Measurements from ENCODE around the gene PIGQ. TPM values are rescaled to one million over a fixed set of nuclear protein-coding genes. Genes with fewer than 3 reads are reported as not detected.

PIGQ gene
- total RNA-seq, 1 experiment from 2014 or later: 72.5 TPM

GRCh38 chr16:574021-574760, 4.4 kb downstream of the PIGQ start:
- peaks cover 5% of the 10 kb centered on the region; the same call in 1 of the 2 replicates for H4K20me1 ChIP-seq (ENCODE audit: insufficient read depth)
- H3K9me3 ChIP-seq (ENCODE audit: insufficient read depth, low read depth): no peaks in the 10 kb centered on the region
- H2AFZ ChIP-seq: no peak overlapping the region
- BruUV-seq (replicated peaks): no TSS peak
- H3K9me2 ChIP-seq (ENCODE audit: insufficient read depth): no peaks in the 10 kb centered on the region
- H3K27ac ChIP-seq: no peak overlapping the region
- H3K27me3 ChIP-seq (ENCODE audit: insufficient read depth, low read depth): no peaks in the 10 kb centered on the region
- no peak overlapping the region for H3K4me3 ChIP-seq
- no peak for TF ChIP-seq CTCF (conservative IDR thresholded peaks at IDR 0.05)
- no peak for TF ChIP-seq EZH2 (IDR thresholded peaks at IDR 0.05; ENCODE audit: low read depth)
- no peak for DNase-seq
- H3K4me1 ChIP-seq (replicated peaks; ENCODE audit: insufficient read depth): peaks cover 3% of the 10 kb centered on the region
- ChIA-PET CTCF (no interaction called here), POLR2A (ENCODE audit: unreplicated experiment) (no interaction called here)
- no peaks in the 10 kb centered on the region; the same call in 1 of the 2 replicates for H3F3A ChIP-seq (ENCODE audit: insufficient read depth, low read depth)
- peaks cover 17% of the 10 kb centered on the region for H3K79me2 ChIP-seq (ENCODE audit: low read depth)
- no peak overlapping the region for H3K4me2 ChIP-seq
- no peaks in the 10 kb centered on the region for H3K36me3 ChIP-seq (ENCODE audit: low read depth)
- intact Hi-C loops (cut with micrococcal nuclease; ENCODE audit: unreplicated experiment): no loop called here

GRCh38 chr16:575354-576196, 5.8 kb downstream of the PIGQ start:
- H3K27me3 ChIP-seq (ENCODE audit: insufficient read depth, low read depth): no peaks in the 10 kb centered on the region
- H3K79me2 ChIP-seq (ENCODE audit: low read depth): peaks cover 11% of the 10 kb centered on the region
- H3K9me3 ChIP-seq (ENCODE audit: insufficient read depth, low read depth): no peaks in the 10 kb centered on the region
- H3F3A ChIP-seq (ENCODE audit: insufficient read depth, low read depth): no peaks in the 10 kb centered on the region; the same call in 1 of the 2 replicates
- H2AFZ ChIP-seq: no peak overlapping the region
- H3K4me2 ChIP-seq: no peak overlapping the region
- no peak overlapping the region for H3K27ac ChIP-seq
- peaks cover 5% of the 10 kb centered on the region; the same call in 1 of the 2 replicates for H4K20me1 ChIP-seq (ENCODE audit: insufficient read depth)
- no peak for TF ChIP-seq EZH2 (IDR thresholded peaks at IDR 0.05; ENCODE audit: low read depth)
- TF ChIP-seq CTCF (conservative IDR thresholded peaks at IDR 0.05): no peak
- intact Hi-C loops (cut with micrococcal nuclease; ENCODE audit: unreplicated experiment): no loop called here
- H3K9me2 ChIP-seq (ENCODE audit: insufficient read depth): no peaks in the 10 kb centered on the region
- H3K4me3 ChIP-seq: no peak overlapping the region
- no peaks in the 10 kb centered on the region for H3K4me1 ChIP-seq (replicated peaks; ENCODE audit: insufficient read depth)
- DNase-seq: no peak
- ChIA-PET POLR2A (ENCODE audit: unreplicated experiment) (no interaction called here), CTCF (no interaction called here)
- H3K36me3 ChIP-seq (ENCODE audit: low read depth): no peaks in the 10 kb centered on the region
- BruUV-seq (replicated peaks): no TSS peak

GRCh38 chr16:576197-576822, 6.5 kb downstream of the PIGQ start:
- ChIA-PET POLR2A (ENCODE audit: unreplicated experiment) (no interaction called here), CTCF (no interaction called here)
- no peak for TF ChIP-seq EZH2 (IDR thresholded peaks at IDR 0.05; ENCODE audit: low read depth)
- TF ChIP-seq CTCF (conservative IDR thresholded peaks at IDR 0.05): no peak
- no peak overlapping the region for H3K4me2 ChIP-seq
- H3K27ac ChIP-seq: no peak overlapping the region
- BruUV-seq (replicated peaks): no TSS peak
- 0 out of 2 replicates have a peak, but pooled peaks cover 8% of the 10 kb centered on the region for H3K79me2 ChIP-seq (ENCODE audit: low read depth)
- H3K4me1 ChIP-seq (replicated peaks; ENCODE audit: insufficient read depth): no peaks in the 10 kb centered on the region
- H4K20me1 ChIP-seq (ENCODE audit: insufficient read depth): 0 out of 2 replicates have a peak, but pooled peaks cover 5% of the 10 kb centered on the region
- H3K9me3 ChIP-seq (ENCODE audit: insufficient read depth, low read depth): no peaks in the 10 kb centered on the region
- H3F3A ChIP-seq (ENCODE audit: insufficient read depth, low read depth): no peaks in the 10 kb centered on the region; the same call in 1 of the 2 replicates
- no peak for DNase-seq
- no peaks in the 10 kb centered on the region for H3K36me3 ChIP-seq (ENCODE audit: low read depth)
- H2AFZ ChIP-seq: no peak overlapping the region
- intact Hi-C loops (cut with micrococcal nuclease; ENCODE audit: unreplicated experiment): no loop called here
- H3K27me3 ChIP-seq (ENCODE audit: insufficient read depth, low read depth): no peaks in the 10 kb centered on the region
- H3K4me3 ChIP-seq: no peak overlapping the region
- H3K9me2 ChIP-seq (ENCODE audit: insufficient read depth): no peaks in the 10 kb centered on the region

Measured in PC-9 (cell line).